WTC11 (cell line): Measurements from ENCODE around the gene BLZF1.

Experiments
- ATF2 ChIP-seq: sonication (generic); formaldehyde crosslinking; IDR thresholded peaks from 2 replicates; pipeline ENCODE4 v1.8.1; 2022; ENCODE audit warnings: low read depth, missing genetic modification reagents, borderline replicate concordance
- ATF3 ChIP-seq: sonication (generic); formaldehyde crosslinking; conservative IDR thresholded peaks from 2 replicates; pipeline ENCODE4 v1.8.1; 2022; ENCODE audit warnings: mild to moderate bottlenecking, missing genetic modification reagents
- CTCF ChIP-seq: fragments of 200-600 bp; IDR thresholded peaks from 2 replicates; pipeline ENCODE4 v1.8.0; 2022; ENCODE audit warnings: antibody characterized with exemption
- ELF4 ChIP-seq: sonication (generic); formaldehyde crosslinking; IDR thresholded peaks from 2 replicates; pipeline ENCODE4 v1.8.1; 2022; ENCODE audit warnings: low read depth, mild to moderate bottlenecking, moderate library complexity, missing genetic modification reagents
- GABPB1 ChIP-seq: sonication (generic); formaldehyde crosslinking; IDR thresholded peaks from 2 replicates; pipeline ENCODE4 v1.8.1; 2023; ENCODE audit warnings: mild to moderate bottlenecking, missing genetic modification reagents
- GRHL2 ChIP-seq: fragments of 250-450 bp; sonication (Bioruptor Pico); IDR thresholded peaks from 2 replicates; pipeline ENCODE4 v1.8.0; 2022; ENCODE audit warnings: mild to moderate bottlenecking, moderate library complexity; ENCODE audit not compliant: insufficient replicate concordance, severe bottlenecking
- SP1 ChIP-seq: sonication (generic); formaldehyde crosslinking; conservative IDR thresholded peaks from 2 replicates; pipeline ENCODE4 v1.8.1; 2022; ENCODE audit warnings: missing genetic modification reagents
- USF2 ChIP-seq: sonication (generic); formaldehyde crosslinking; IDR thresholded peaks from 2 replicates; pipeline ENCODE4 v1.8.1; 2023; ENCODE audit warnings: mild to moderate bottlenecking, missing genetic modification reagents, moderate library complexity
- ZNF232 ChIP-seq: sonication (generic); formaldehyde crosslinking; IDR thresholded peaks from 2 replicates; pipeline ENCODE4 v1.8.0; 2022; ENCODE audit warnings: mild to moderate bottlenecking, missing genetic modification reagents

GRCh38 chr1:169426174-169426705, 58.2 kb downstream of the BLZF1 start:
- TF ChIP-seq ATF3 (CRISPR knock-in tag), result no peak
- TF ChIP-seq CTCF, result no peak
- TF ChIP-seq GRHL2 (CRISPR knock-in tag), result no peak
- TF ChIP-seq ATF2 (CRISPR knock-in tag), result no peak
- no peak for TF ChIP-seq USF2
- no peak for TF ChIP-seq SP1 (CRISPR knock-in tag)
- no peak for TF ChIP-seq ELF4 (CRISPR knock-in tag)
- TF ChIP-seq ZNF232, result no peak
- no peak for TF ChIP-seq GABPB1
